ENCODE measurements around the gene CLNK.

Gene CLNK

DNA sequence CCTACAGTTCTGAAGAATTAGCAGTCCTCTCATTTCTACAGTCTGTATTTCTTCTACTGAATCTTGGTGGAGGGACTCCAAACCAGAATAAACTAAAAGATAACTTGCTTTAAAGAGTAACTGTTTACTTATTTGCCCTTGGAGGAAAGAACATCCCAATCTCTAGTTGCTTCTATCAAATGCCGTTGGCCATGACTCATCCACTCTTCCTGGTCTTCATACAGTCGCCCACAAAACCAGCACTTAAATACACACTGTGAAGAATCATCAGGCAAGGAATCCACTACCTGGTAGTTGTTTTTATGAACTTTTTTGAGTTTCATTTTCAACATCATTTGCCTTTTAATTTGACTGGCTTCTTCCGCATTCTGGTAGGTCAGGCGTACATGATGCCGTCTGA, 241.6 kb downstream of the CLNK start:
- TF ChIP-seq, protein P1, sequence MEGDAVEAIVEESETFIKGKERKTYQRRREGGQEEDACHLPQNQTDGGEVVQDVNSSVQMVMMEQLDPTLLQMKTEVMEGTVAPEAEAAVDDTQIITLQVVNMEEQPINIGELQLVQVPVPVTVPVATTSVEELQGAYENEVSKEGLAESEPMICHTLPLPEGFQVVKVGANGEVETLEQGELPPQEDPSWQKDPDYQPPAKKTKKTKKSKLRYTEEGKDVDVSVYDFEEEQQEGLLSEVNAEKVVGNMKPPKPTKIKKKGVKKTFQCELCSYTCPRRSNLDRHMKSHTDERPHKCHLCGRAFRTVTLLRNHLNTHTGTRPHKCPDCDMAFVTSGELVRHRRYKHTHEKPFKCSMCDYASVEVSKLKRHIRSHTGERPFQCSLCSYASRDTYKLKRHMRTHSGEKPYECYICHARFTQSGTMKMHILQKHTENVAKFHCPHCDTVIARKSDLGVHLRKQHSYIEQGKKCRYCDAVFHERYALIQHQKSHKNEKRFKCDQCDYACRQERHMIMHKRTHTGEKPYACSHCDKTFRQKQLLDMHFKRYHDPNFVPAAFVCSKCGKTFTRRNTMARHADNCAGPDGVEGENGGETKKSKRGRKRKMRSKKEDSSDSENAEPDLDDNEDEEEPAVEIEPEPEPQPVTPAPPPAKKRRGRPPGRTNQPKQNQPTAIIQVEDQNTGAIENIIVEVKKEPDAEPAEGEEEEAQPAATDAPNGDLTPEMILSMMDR (conservative IDR thresholded peaks at IDR 0.05; ENCODE audit: low read depth, low read length) = no peak
- no peak for DNase-seq (ENCODE audit: low read depth)
- no peak overlapping the region for H3K4me3 ChIP-seq (ENCODE audit: low read length)

DNA sequence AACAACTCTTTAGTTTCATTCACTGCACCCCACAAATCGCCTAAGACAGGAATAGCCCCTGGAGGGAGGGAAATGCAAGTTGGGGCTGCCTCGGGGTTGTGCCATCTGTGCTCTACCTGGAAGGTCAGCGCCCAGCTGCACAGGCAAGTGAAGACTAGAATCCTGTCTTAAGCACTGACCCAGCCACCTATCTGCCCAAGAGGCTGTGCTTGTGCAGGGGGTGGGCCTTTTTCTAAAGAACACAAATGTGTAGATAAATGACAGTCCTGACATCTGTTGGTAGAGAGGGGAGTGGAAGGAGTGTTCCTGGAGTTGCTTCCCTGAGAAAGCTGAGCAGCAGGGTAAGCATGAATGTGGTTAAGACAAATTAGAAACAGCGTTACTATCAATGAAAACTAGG, 243.1 kb downstream of the CLNK start:
- no peak overlapping the region for H3K4me3 ChIP-seq (ENCODE audit: low read length)
- no peak for DNase-seq (ENCODE audit: low read depth)
- TF ChIP-seq, protein P1 (conservative IDR thresholded peaks at IDR 0.05; ENCODE audit: low read depth, low read length) = no peak

DNA sequence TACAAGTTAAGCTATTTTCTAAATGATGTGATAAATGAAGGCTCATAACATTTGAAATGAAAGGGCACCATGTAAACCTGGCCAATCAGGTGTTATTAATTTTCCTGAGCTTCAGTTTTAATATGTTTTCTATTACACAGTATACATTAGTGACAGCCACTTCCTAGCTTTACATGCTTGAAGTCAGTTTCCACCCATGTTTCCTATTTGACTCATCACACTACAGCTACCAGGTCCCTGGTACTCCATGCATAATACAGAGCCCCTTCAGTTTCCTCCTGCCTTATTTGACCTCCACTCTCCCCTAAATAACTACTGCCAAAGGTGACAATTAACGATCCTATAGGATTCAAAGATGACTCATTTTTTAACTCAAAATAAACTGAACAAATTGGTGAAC, 245.6 kb downstream of the CLNK start:
- TF ChIP-seq, protein P1 (conservative IDR thresholded peaks at IDR 0.05; ENCODE audit: low read depth, low read length) = no peak
- DNase-seq (ENCODE audit: low read depth) = no peak
- no peak overlapping the region for H3K4me3 ChIP-seq (ENCODE audit: low read length)

DNA sequence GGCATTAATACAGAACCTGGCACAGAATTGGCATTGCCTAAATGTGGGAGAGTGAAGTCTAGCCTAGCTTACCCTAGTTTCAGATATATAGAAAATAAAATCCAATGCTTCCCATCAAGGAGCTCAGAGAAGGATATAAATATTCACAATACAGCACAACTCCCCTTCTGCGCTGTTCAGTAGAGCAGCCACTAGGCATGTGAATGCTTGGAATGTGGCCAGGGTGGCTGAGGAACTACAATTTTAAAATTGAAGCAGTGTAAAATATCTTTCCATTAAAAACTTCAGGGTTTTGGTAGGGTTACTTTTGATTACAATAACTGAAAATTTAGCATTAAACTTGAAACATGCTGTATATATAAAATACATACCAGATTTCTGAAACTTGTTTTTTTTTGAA, 246.8 kb downstream of the CLNK start:
- DNase-seq (ENCODE audit: low read depth) = no peak
- H3K4me3 ChIP-seq (ENCODE audit: low read length) = no peak overlapping the region
- TF ChIP-seq, protein P1 (conservative IDR thresholded peaks at IDR 0.05; ENCODE audit: low read depth, low read length) = peak; percentile 1
